Fibroblast of gingiva (primary cell): Measurements from ENCODE around the gene SMAGP.
A peak's percentile ranks its signal among the peaks of the same experiment; 100 is the strongest.
"Not testable (repeated sequence)": the region's sequence is repeated elsewhere in the genome, so short reads cannot be mapped to it uniquely, and the experiment has no call there.

Source experiments
- DNase-seq: peaks from one replicate; pipeline ENCODE4 v3.0.0-alpha.2; 2011; ENCODE audit warnings: low read depth

SMAGP gene

DNA sequence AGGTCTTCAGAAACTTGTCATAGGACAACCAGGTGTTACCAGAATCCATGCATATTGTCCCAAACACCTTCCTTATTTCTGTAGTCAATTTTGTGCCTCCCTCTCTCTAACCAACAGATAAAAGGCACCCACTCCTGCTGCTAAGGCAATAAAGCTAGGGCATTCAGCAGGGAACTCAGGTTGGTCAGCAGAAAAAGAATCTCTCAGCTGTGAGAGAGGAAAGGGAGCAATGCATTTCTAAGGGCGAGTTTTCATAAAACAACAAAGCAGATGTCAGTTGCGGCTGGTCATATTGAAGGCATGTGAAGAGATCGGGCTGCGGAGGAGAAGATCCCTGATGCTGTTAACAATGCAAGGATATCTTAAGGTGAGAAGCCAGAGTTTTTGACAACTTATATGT is 45.0 kb downstream of the SMAGP start:
- DNase-seq = no peak

GRCh38 chr12:51224625-51225024 is 45.6 kb downstream of the SMAGP start:
- no peak for DNase-seq

GRCh38 chr12:51222461-51222860 is 47.8 kb downstream of the SMAGP start:
- DNase-seq = no peak

DNA sequence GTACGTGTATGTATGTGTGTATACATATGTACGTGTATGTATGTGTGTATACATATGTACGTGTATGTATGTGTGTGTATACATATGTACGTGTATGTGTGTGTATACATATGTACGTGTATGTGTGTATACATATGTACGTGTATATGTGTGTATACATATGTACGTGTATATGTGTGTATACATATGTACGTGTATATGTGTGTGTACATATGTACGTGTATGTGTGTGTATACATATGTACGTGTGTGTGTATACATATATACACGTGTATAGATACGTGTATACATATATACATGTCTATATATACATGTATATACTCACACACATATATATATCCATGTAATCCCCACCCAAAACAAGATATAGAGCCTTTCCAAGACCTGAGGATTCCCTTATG is 50.4 kb downstream of the SMAGP start:
- not testable (repeated sequence) for DNase-seq

- no peak for DNase-seq
Measured at GRCh38 chr12:51219322-51219721, 50.9 kb downstream of the SMAGP start.

GRCh38 chr12:51218607-51219161 is 51.5 kb downstream of the SMAGP start:
- DNase-seq = no peak

GRCh38 chr12:51217968-51218606 is 52.1 kb downstream of the SMAGP start, which contains the start of gene POU6F1:
POU6F1 (minus strand) TSS chr12:51218062; CDS start chr12:51206836, 11,226 bp downstream.
- DNase-seq = peak; percentile 77

GRCh38 chr12:51217133-51217967 is 52.9 kb downstream of the SMAGP start:
- peak; percentile 16 for DNase-seq

DNA sequence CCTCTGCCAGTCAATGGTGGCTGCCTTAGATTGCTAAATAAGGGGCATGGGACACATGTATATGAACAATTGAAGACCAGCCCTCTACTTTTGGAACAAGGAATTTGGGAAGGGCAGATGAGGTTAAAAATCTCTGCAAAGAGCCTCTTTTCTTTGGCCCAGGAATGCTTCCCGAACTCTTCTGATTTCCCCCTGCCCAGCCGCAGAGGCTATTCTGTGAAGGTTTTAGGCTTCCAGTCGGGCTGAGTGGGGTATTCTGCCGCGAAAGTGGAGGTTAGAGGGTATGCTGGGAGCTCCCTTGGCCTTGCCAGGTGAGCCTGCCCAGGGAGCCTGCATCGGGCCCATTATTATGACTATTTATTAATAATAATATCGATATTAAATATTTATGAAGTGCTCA is 53.6 kb downstream of the SMAGP start:
- no peak for DNase-seq

- no peak for DNase-seq
Measured at GRCh38 chr12:51214895-51215294, 55.3 kb downstream of the SMAGP start.

DNA sequence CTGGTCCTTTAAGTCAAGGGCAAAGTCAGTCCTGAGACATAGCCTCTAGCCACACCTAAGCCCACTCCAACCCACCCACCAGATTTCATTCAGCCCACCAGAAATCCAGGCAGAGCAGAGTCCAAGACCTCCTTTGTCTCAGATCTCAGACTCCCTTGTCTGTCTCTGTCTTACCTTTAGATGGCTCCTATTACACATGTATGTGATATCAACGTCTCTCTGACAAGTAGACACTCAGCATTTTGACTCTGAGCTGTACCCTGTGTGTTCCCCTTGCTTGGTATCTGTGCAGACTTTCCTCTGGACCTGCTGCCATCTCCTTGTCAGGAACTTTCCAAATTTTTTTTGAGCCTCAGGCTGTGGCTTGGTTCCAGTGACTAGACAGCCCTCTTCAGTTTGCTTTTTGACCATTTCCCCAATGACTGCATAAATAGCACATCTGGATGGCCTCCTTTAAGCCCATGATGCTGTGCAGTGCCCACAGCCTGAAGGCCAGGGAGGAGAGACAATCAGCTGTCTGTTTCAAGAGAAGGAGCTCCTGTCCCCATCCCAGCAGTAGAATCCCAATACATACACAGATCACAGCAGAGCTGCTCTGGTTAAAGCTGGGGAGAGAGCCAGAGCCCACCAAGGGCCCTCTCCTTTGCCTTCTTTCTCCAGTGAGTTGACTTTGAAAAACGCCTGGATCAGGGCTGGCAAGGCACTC is 59.4 kb downstream of the SMAGP start:
- no peak for DNase-seq

DNA sequence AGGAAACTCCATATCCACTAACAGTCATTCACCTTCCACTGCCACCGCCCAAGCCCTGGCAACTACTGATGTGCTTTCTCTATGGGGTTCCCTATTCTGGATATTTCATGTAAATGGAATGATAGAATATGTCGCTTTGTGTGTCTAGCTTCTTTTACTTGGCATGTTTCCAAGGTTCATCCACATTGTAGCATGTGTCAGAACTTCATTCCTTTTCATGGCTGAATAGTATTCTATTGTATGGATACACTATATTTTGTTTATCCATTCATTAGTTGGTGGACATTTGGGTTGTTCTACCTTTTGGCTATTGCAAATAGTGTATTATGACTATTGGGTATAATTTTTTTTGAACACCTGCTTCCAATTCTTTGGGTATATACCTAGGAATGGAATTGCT is 61.0 kb downstream of the SMAGP start:
- DNase-seq = no peak

GRCh38 chr12:51208016-51208660 is 62.1 kb downstream of the SMAGP start:
- no peak for DNase-seq

DNA sequence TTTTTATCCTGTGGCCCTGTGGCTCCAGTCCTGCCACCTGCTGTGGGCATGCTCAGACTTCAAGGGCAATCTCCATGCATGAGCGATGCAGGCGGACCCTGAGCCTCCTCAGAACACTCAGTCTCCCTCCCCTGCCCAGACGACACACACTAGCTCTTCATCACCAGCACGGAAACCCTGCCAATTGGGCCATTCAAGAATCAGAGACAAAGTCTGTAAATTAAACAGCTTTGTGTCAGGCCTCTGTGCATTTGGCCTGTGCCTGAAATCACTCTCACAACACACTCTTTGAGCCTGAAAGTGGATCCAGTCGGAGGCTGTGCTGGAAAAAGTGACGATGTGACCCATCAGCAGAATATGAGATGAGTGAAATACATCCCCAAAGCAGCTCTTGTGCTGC is 64.9 kb downstream of the SMAGP start:
- DNase-seq = no peak

GRCh38 chr12:51202718-51203117 is 67.5 kb downstream of the SMAGP start:
- DNase-seq = no peak

GRCh38 chr12:51200806-51201205 is 69.4 kb downstream of the SMAGP start:
- DNase-seq = no peak

DNA sequence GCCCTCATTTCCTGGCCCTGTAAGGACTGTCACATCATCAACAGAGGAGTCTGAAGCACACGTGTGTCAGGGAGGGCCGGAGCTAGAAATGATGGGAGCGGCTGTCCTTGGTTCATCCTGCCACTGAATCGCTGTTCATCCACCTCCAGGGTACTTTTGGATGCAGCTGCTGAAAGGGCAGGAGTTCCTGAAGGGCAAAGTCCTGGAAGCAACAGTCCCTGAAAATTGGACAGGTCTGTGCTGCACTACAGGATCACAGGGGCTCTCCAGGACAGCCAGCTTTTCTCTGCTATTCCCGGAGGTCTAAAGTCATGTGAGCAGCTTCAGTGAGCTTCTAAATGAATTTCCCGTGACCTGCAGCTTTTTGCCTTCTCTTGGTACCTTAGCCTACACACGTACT is 70.1 kb downstream of the SMAGP start:
- no peak for DNase-seq

DNA sequence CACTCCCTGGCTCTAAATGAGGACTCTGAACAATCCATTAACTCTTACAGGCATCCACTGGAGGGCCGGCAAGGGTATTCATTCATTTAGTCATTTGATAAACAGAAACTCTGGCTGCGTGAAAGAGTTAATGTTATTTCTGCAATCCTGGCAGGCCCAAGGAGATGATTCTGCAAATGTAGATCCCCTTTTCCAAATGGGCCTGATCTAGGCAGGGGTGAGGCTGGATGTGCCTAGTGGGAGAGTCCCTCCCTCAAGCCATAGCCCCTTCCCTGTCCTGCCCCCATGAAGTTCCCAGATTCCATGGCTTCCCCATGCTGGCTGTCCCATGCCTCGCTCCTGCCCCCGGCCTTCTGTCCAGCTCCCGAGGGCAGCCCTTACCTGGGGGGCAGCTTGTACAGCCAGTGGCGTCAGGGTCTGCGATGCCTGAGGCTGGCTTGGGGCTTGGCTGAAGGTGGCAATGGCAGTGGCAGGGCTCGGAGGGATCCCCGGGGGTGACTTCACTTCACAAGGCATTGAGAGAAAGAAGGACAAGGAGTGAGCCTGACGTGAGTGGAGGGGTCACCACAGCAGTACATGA is 70.8 kb downstream of the SMAGP start:
- no peak for DNase-seq

- no peak for DNase-seq
Measured at GRCh38 chr12:51198568-51199365, 71.4 kb downstream of the SMAGP start.

DNA sequence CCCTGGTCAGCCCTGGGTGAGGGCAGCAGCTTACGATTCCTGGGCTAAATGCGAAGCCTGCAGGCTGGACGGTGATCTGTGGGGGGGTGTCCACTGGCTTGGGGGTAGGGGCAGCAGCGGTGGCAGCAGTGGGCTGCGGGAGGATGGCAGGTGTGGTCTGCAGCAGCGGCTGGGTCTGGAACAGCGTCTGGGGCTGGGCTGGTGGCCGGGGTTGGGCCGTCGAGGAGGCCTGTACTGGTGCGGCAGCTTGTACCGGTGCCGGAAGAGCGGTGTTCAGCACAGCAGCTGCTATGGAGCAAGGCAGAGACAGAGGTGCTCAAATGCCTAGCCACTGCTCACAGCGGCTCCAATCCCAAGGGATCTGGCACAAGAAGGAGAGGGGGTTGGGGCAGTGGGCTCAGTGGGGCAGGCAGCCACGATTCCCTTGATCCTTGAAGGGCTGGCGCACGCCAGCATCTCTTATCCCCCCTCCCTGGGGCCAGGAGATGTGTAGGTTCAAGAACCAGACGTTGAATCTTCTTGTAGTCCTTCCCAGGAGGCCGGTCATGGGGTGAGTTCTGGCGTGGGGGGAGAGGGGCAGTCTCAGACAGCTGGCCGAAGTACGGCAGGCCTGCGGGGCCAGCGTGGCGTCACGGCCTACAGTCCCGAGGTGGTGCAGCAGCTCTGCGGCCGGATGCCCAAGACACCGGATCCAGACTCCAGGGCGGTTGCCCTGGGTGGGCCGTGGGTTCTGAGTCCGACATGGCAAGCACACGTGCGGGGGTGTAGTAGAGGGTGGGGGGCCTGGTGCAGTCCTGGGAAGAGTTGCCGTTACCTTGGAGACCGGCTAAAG is 72.3 kb downstream of the SMAGP start:
- DNase-seq = no peak
